Activated CD4-positive, alpha-beta T cell treated with anti-CD3 and anti-CD28 coated beads, Interleukin-2, amount 10 ng/mL, durations not matched to agents 7 days and 5 days (primary cell): Measurements from ENCODE around the gene ADGRL3. TPM values are rescaled to one million over a fixed set of nuclear protein-coding genes. Genes with fewer than 3 reads are reported as not detected.
"Not testable (repeated sequence)": the region's sequence is repeated elsewhere in the genome, so short reads cannot be mapped to it uniquely, and the experiment has no call there.

Experiments
- CTCF ChIA-PET: fragments of 350-600 bp; sonication (Branson Sonifier 250); formaldehyde crosslinking; loops from one replicate; lab custom pipeline; 2021; ENCODE audit warnings: antibody characterized with exemption; lab: Charles Lee
- POLR2A ChIA-PET: fragments of 350-600 bp; sonication (Branson Sonifier 250); formaldehyde crosslinking; loops from one replicate; lab custom pipeline; 2021; ENCODE audit warnings: antibody characterized with exemption; lab: Charles Lee
- DNase-seq: peaks from one replicate; pipeline ENCODE4 v3.0.0-alpha.2; 2020
- H3K27ac Mint-ChIP-seq: one replicate; pipeline ENCODE4 v1.8.0; 2021; ENCODE audit warnings: mild to moderate bottlenecking, moderate library complexity, mixed read lengths
- H3K27me3 Mint-ChIP-seq: one replicate; pipeline ENCODE4 v1.8.0; 2021; ENCODE audit warnings: mixed read lengths
- H3K36me3 Mint-ChIP-seq: one replicate; pipeline ENCODE4 v1.8.0; 2021; ENCODE audit warnings: low read depth, mixed read lengths
- H3K4me1 Mint-ChIP-seq: one replicate; pipeline ENCODE4 v1.8.0; 2021; ENCODE audit warnings: mixed read lengths
- H3K4me3 Mint-ChIP-seq: one replicate; pipeline ENCODE4 v1.8.0; 2021; ENCODE audit warnings: mild to moderate bottlenecking, moderate library complexity, mixed read lengths
- H3K9me3 Mint-ChIP-seq: one replicate; pipeline ENCODE4 v1.8.0; 2021; ENCODE audit warnings: mixed read lengths
- total RNA-seq, 2 experiments: library from RNA; stranded (reverse); gene quantifications; one replicate each; pipeline ENCODE4 v1.2.3, GENCODE V29; 2021

ADGRL3 gene
- total RNA-seq, 2 experiments from 2014 or later: not detected

GRCh38 chr4:61740886-61741285 lies 540.8 kb downstream of the ADGRL3 start:
- Mint-ChIP-seq H3K4me1 (no peaks in the 10 kb centered on the region), H3K27me3 (no peaks in the 10 kb centered on the region), H3K9me3 (peaks cover 5% of the 10 kb centered on the region), H3K36me3 (no peaks in the 10 kb centered on the region), H3K27ac (no peak overlapping the region), H3K4me3 (no peak overlapping the region)
- ChIA-PET POLR2A (no interaction called here), CTCF (no interaction called here)
- no peak for DNase-seq

GRCh38 chr4:61741327-61742096 lies 541.4 kb downstream of the ADGRL3 start:
- H3K36me3 Mint-ChIP-seq: no peaks in the 10 kb centered on the region
- peaks cover 5% of the 10 kb centered on the region for H3K9me3 Mint-ChIP-seq
- DNase-seq: no peak
- H3K27ac Mint-ChIP-seq: no peak overlapping the region
- H3K4me3 Mint-ChIP-seq: no peak overlapping the region
- POLR2A ChIA-PET: no interaction called here
- CTCF ChIA-PET: no interaction called here
- H3K27me3 Mint-ChIP-seq: no peaks in the 10 kb centered on the region
- H3K4me1 Mint-ChIP-seq: no peaks in the 10 kb centered on the region

GRCh38 chr4:61750810-61751209 lies 550.7 kb downstream of the ADGRL3 start:
- Mint-ChIP-seq H3K36me3 (no peaks in the 10 kb centered on the region), H3K4me1 (no peaks in the 10 kb centered on the region), H3K27me3 (no peaks in the 10 kb centered on the region), H3K4me3 (no peak overlapping the region), H3K9me3 (peaks cover 4% of the 10 kb centered on the region), H3K27ac (no peak overlapping the region)
- DNase-seq: no peak
- ChIA-PET CTCF (no interaction called here), POLR2A (no interaction called here)

- H3K27ac Mint-ChIP-seq: no peak overlapping the region
- no peaks in the 10 kb centered on the region for H3K36me3 Mint-ChIP-seq
- H3K9me3 Mint-ChIP-seq: peaks cover 2% of the 10 kb centered on the region
- no peak overlapping the region for H3K4me3 Mint-ChIP-seq
- ChIA-PET POLR2A (no interaction called here), CTCF (no interaction called here)
- H3K27me3 Mint-ChIP-seq: no peaks in the 10 kb centered on the region
- DNase-seq: no peak
- no peaks in the 10 kb centered on the region for H3K4me1 Mint-ChIP-seq
Observed at GRCh38 chr4:61752617-61753016, 552.5 kb downstream of the ADGRL3 start.

GRCh38 chr4:61753739-61754138 lies 553.6 kb downstream of the ADGRL3 start:
- H3K4me1 Mint-ChIP-seq: no peaks in the 10 kb centered on the region
- no peak for DNase-seq
- CTCF ChIA-PET: no interaction called here
- POLR2A ChIA-PET: no interaction called here
- no peaks in the 10 kb centered on the region for H3K27me3 Mint-ChIP-seq
- H3K4me3 Mint-ChIP-seq: no peak overlapping the region
- peaks cover 2% of the 10 kb centered on the region for H3K9me3 Mint-ChIP-seq
- no peaks in the 10 kb centered on the region for H3K36me3 Mint-ChIP-seq
- H3K27ac Mint-ChIP-seq: no peak overlapping the region

- H3K4me3 Mint-ChIP-seq, H3K27ac Mint-ChIP-seq, POLR2A ChIA-PET, CTCF ChIA-PET, DNase-seq, H3K4me1 Mint-ChIP-seq, H3K9me3 Mint-ChIP-seq, H3K36me3 Mint-ChIP-seq, H3K27me3 Mint-ChIP-seq: not testable (repeated sequence)
Observed at GRCh38 chr4:61756937-61757336, 556.8 kb downstream of the ADGRL3 start.

GRCh38 chr4:61757983-61758382 lies 557.9 kb downstream of the ADGRL3 start:
- H3K9me3 Mint-ChIP-seq, H3K36me3 Mint-ChIP-seq, H3K4me1 Mint-ChIP-seq, H3K27me3 Mint-ChIP-seq, CTCF ChIA-PET, DNase-seq, H3K27ac Mint-ChIP-seq, H3K4me3 Mint-ChIP-seq, POLR2A ChIA-PET: not testable (repeated sequence)

- H3K27me3 Mint-ChIP-seq, DNase-seq, H3K27ac Mint-ChIP-seq, POLR2A ChIA-PET, H3K4me3 Mint-ChIP-seq, CTCF ChIA-PET, H3K36me3 Mint-ChIP-seq, H3K9me3 Mint-ChIP-seq, H3K4me1 Mint-ChIP-seq: not testable (repeated sequence)
Observed at GRCh38 chr4:61758596-61758995, 558.5 kb downstream of the ADGRL3 start.

- H3K27me3 Mint-ChIP-seq, H3K4me1 Mint-ChIP-seq, H3K36me3 Mint-ChIP-seq, H3K9me3 Mint-ChIP-seq, DNase-seq, CTCF ChIA-PET, POLR2A ChIA-PET, H3K27ac Mint-ChIP-seq, H3K4me3 Mint-ChIP-seq: not testable (repeated sequence)
Observed at GRCh38 chr4:61759245-61759644, 559.1 kb downstream of the ADGRL3 start.

- DNase-seq, CTCF ChIA-PET, H3K4me1 Mint-ChIP-seq, POLR2A ChIA-PET, H3K36me3 Mint-ChIP-seq, H3K27me3 Mint-ChIP-seq, H3K9me3 Mint-ChIP-seq, H3K27ac Mint-ChIP-seq, H3K4me3 Mint-ChIP-seq: not testable (repeated sequence)
Observed at GRCh38 chr4:61759885-61760284, 559.8 kb downstream of the ADGRL3 start.

GRCh38 chr4:61760820-61761219 lies 560.7 kb downstream of the ADGRL3 start:
- DNase-seq: no peak
- no peaks in the 10 kb centered on the region for H3K36me3 Mint-ChIP-seq
- H3K27me3 Mint-ChIP-seq: no peaks in the 10 kb centered on the region
- peaks cover 7% of the 10 kb centered on the region for H3K9me3 Mint-ChIP-seq
- ChIA-PET POLR2A (interaction anchor here (0.6 kb wide), 1 partner anchor 711 kb away, joined by 6 read pairs; no protein-coding TSS in a partner anchor), CTCF (no interaction called here)
- no peak overlapping the region for H3K27ac Mint-ChIP-seq
- no peak overlapping the region for H3K4me3 Mint-ChIP-seq
- H3K4me1 Mint-ChIP-seq: no peaks in the 10 kb centered on the region

GRCh38 chr4:61762722-61763627 lies 562.8 kb downstream of the ADGRL3 start:
- DNase-seq: no peak
- H3K9me3 Mint-ChIP-seq: peaks cover 10% of the 10 kb centered on the region
- no peak overlapping the region for H3K4me3 Mint-ChIP-seq
- CTCF ChIA-PET: no interaction called here
- no peaks in the 10 kb centered on the region for H3K4me1 Mint-ChIP-seq
- no peaks in the 10 kb centered on the region for H3K36me3 Mint-ChIP-seq
- H3K27ac Mint-ChIP-seq: no peak overlapping the region
- POLR2A ChIA-PET: no interaction called here
- no peaks in the 10 kb centered on the region for H3K27me3 Mint-ChIP-seq

GRCh38 chr4:61763682-61764081 lies 563.6 kb downstream of the ADGRL3 start:
- H3K4me3 Mint-ChIP-seq: no peak overlapping the region
- POLR2A ChIA-PET: no interaction called here
- CTCF ChIA-PET: no interaction called here
- H3K27me3 Mint-ChIP-seq: no peaks in the 10 kb centered on the region
- no peak for DNase-seq
- no peak overlapping the region for H3K27ac Mint-ChIP-seq
- no peaks in the 10 kb centered on the region for H3K36me3 Mint-ChIP-seq
- H3K4me1 Mint-ChIP-seq: no peaks in the 10 kb centered on the region
- peaks cover 16% of the 10 kb centered on the region for H3K9me3 Mint-ChIP-seq
